ENCODE measurements around the gene ARHGAP29. TPM values are rescaled to one million over a fixed set of nuclear protein-coding genes. Genes with fewer than 3 reads are reported as not detected.
"Not testable (repeated sequence)": the region's sequence is repeated elsewhere in the genome, so short reads cannot be mapped to it uniquely, and the experiment has no call there.

ARHGAP29 gene
- total RNA-seq, 2 experiments from 2014 or later = 0.05 TPM; not detected in 1

DNA sequence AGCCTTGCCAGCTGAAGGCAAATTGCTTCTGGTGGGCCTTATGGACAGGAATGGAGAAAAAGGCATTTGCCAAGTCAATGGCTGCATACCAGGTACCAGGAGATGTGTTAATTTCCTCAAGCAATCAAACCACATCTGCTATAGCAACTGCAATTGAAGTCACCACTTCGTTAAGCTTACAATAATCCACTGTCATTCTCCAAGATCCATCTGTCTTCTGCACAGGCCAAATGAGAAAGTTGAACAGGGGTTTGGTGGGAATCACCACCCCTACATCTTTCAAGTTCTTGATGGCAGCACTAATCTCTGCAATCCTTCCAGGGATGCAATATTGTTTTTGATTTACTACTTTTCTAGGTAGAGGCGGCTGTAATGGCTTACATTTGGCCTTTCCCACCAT lies 72.5 kb downstream of the ARHGAP29 start:
- H3K27ac Mint-ChIP-seq; H3K4me3 Mint-ChIP-seq; H3K4me1 Mint-ChIP-seq; POLR2A ChIA-PET; H3K36me3 Mint-ChIP-seq (ENCODE audit: low read depth); H3K9me3 Mint-ChIP-seq; CTCF ChIA-PET; H3K27me3 Mint-ChIP-seq; DNase-seq: not testable (repeated sequence)

DNA sequence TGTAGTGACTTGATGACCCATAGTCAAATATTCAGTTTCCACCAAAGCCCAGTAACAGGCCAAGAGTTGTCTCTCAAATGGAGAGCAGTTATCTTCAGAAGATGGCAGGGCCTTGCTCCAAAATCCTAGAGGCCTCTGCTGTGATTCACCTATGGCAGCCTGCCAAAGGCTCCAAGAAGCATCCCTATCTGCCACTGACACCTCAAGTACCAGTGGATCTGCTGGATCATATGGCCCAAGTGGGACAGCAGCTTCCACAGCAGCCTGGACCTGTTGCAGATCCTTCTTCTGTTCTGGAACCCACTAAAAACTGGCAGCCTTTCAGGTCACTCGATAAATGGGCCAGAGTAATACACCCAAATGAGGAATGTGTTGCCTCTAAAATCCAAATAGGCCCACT lies 73.3 kb downstream of the ARHGAP29 start:
- H3K36me3 Mint-ChIP-seq (ENCODE audit: low read depth); H3K4me1 Mint-ChIP-seq; POLR2A ChIA-PET; H3K9me3 Mint-ChIP-seq; H3K27me3 Mint-ChIP-seq; CTCF ChIA-PET; DNase-seq; H3K4me3 Mint-ChIP-seq; H3K27ac Mint-ChIP-seq: not testable (repeated sequence)

DNA sequence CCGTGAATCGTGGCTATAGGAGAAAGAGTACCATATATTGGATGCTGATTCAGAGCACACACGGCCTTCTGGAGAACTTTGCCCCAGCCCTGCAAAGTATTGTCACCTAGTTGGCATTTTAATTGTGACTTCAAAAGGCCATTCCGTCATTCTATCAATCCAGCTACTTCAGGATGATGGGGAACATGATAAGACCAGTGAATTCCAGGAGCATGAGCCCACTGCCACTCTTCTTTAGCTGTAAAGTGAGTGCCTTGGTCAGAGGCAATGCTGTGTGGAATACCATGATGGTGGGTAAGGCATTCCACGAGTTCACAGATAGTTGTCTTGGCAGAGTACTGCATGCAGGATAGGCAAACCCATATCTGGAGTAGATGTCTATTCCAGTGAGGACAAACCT lies 74.1 kb downstream of the ARHGAP29 start:
- H3K27me3 Mint-ChIP-seq; DNase-seq; H3K36me3 Mint-ChIP-seq (ENCODE audit: low read depth); H3K27ac Mint-ChIP-seq; POLR2A ChIA-PET; CTCF ChIA-PET; H3K4me3 Mint-ChIP-seq; H3K4me1 Mint-ChIP-seq; H3K9me3 Mint-ChIP-seq: not testable (repeated sequence)

DNA sequence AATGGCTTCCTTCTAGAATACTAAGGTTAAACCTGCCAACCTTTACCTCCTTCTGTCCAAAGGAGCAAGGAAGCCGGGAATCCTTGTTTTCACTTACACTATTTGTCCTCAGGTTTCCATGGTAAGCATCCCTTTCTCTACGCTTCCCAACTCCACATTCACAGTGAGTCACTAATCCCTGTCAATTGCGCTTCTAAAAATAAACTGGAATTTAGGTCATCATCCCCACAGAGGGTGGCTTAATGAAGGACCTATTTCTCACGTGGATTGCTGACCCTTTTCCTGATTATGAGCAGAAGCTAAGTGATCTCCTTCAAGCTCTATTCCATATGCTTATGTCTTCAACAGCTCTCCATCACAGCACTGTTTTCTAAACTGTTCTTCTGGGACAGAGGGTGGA lies 76.6 kb downstream of the ARHGAP29 start:
- CTCF ChIA-PET = no interaction called here
- no peaks in the 10 kb centered on the region for H3K4me1 Mint-ChIP-seq

DNA sequence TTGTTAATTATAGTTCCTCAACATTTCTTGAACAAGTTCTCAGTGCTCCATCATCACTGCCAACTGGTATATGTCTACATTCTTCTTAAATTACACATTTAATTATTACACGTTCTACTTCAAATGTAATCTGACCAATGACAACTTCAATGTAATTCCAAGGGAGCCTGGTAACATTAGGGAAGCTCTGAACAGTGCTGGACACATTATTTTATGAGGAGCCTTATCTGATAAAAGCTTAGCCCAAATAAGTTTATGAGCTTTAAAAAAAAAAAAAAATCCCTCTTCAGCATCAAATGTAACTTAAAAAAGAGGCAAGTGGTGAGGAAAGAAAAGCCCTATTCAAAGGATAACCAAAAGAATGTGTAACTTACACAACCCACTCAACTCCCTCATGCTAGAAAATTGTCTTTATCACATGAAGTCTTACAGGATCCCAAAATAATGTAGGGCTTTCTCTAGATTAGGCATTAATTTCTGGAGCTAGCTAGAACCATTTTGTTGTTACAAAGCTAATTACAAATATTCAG lies 81.2 kb downstream of the ARHGAP29 start:
- ChIA-PET POLR2A (no interaction called here), CTCF (no interaction called here)

More for the DNA sequence above, 76.6 kb downstream of the ARHGAP29 start:
- no peak for DNase-seq
- no peak overlapping the region for H3K4me3 Mint-ChIP-seq
- peaks cover 7% of the 10 kb centered on the region for H3K27me3 Mint-ChIP-seq
- H3K27ac Mint-ChIP-seq = no peak overlapping the region
- no peaks in the 10 kb centered on the region for H3K9me3 Mint-ChIP-seq
- no peaks in the 10 kb centered on the region for H3K36me3 Mint-ChIP-seq (ENCODE audit: low read depth)
- POLR2A ChIA-PET = no interaction called here

DNA sequence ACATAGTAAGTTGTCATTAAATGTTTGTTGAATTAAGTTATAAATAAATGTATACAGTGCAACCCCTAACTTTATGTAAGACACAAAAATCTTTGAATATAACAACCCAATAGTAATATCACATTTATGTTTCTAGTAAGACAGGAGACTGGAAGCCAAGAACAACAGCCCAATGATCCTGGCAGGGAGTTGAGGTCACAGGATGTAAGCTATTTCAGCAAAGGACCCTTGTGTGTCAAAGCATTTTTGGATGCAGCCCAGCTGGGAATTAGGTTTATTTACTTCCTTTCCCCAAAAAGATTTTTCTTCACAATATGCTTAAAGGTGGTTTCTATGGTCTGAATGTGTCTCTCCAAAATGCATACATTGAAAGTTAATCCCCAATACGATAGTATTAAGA lies 82.4 kb downstream of the ARHGAP29 start:
- H3K4me3 Mint-ChIP-seq = no peak overlapping the region
- no peaks in the 10 kb centered on the region for H3K4me1 Mint-ChIP-seq
- H3K36me3 Mint-ChIP-seq (ENCODE audit: low read depth) = no peaks in the 10 kb centered on the region
- no peaks in the 10 kb centered on the region for H3K9me3 Mint-ChIP-seq
- no peak overlapping the region for H3K27ac Mint-ChIP-seq
- CTCF ChIA-PET = no interaction called here
- no peak for DNase-seq
- POLR2A ChIA-PET = no interaction called here
- peaks cover 7% of the 10 kb centered on the region for H3K27me3 Mint-ChIP-seq

More for the DNA sequence above, 81.2 kb downstream of the ARHGAP29 start:
- Mint-ChIP-seq H3K4me3 (no peak overlapping the region), H3K27ac (no peak overlapping the region), H3K4me1 (no peaks in the 10 kb centered on the region), H3K27me3 (peaks cover 7% of the 10 kb centered on the region), H3K9me3 (no peaks in the 10 kb centered on the region), H3K36me3 (ENCODE audit: low read depth) (no peaks in the 10 kb centered on the region)
- no peak for DNase-seq

DNA sequence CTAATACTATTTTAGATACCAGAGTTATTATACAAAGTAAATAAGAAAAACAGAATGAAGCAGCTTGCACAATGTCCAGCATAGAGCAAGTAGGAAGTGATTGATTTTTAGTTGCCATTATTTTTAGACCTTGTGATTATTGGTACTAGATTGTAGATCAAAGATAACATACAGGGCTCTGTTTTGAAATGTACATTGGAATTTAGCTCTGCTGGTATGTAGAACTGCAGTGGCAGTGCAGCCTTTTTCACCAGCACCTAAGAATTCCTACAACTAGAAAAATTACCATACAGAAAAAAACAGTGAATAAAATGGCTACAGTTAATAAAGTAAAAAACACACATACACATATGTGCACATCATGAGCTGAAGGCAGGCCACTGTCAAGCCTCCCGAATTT lies 84.3 kb downstream of the ARHGAP29 start:
- Mint-ChIP-seq H3K4me3 (no peak overlapping the region), H3K27ac (no peak overlapping the region)
- CTCF ChIA-PET = no interaction called here

DNA sequence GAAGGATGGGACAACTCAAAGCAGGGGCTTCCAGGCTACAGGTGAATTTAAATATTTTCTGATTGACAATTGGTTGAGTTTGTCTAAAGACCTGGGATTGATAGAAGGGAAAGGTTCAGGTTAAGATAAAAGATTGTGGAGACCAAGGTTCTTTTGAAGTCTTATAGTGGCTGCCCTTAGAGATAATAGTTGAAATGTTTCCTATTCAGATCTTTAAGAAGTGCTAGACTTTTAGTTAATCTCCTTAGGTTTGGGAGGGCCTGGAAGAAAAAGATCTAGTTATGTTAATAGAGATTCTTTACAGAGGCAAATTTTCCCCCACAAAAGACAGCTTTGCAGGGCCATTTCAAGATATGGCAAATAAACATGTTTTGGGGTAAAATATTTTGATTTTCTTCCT lies 88.2 kb downstream of the ARHGAP29 start:
- H3K27me3 Mint-ChIP-seq; H3K4me3 Mint-ChIP-seq; H3K4me1 Mint-ChIP-seq; H3K36me3 Mint-ChIP-seq (ENCODE audit: low read depth); H3K27ac Mint-ChIP-seq; H3K9me3 Mint-ChIP-seq; CTCF ChIA-PET; DNase-seq; POLR2A ChIA-PET: not testable (repeated sequence)

More for the DNA sequence above, 84.3 kb downstream of the ARHGAP29 start:
- POLR2A ChIA-PET = no interaction called here
- Mint-ChIP-seq H3K36me3 (ENCODE audit: low read depth) (no peaks in the 10 kb centered on the region), H3K9me3 (no peaks in the 10 kb centered on the region), H3K27me3 (no peaks in the 10 kb centered on the region), H3K4me1 (no peaks in the 10 kb centered on the region)
- no peak for DNase-seq

DNA sequence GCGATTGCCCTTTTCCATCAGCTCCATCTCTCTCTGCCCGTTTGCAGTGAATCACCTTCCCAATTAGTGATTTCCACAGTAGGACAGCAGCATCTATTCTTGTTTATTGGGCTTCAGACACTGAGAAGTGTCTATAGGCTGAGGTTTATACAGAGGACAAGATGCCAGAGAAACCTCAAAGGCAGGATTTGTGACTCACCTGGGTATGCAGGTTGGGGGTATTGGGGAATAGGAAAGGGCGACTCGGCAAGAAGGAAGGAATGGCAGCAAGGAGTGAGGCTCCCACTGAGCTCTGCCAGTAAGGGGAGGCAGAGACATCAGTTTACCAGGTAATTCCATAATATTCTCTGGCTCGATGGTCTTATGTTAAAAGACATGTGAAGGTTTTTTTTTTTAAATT lies 91.1 kb downstream of the ARHGAP29 start:
- ChIA-PET POLR2A (no interaction called here), CTCF (no interaction called here)
- Mint-ChIP-seq H3K9me3 (no peaks in the 10 kb centered on the region), H3K4me1 (no peaks in the 10 kb centered on the region), H3K4me3 (no peak overlapping the region), H3K27me3 (peaks cover 10% of the 10 kb centered on the region), H3K36me3 (ENCODE audit: low read depth) (no peaks in the 10 kb centered on the region), H3K27ac (no peak overlapping the region)
- no peak for DNase-seq

DNA sequence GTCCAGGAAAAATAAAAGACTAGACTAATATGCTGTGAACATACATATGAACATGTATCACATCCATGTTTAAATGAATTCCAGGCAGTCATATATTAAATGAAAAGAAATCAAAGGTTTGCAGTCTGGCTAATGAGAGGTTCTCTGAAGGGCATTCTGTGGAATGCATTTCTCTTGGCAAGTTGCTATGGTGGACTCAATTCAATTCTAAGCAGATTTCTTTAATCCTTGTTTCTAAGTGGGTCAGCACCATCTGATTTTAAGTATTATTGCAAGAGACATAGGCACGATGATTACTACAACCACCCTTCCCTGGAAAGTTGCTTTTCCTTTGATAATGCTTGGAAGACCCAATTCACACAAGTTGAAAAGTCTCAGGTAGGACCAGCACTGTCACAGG lies 92.5 kb downstream of the ARHGAP29 start:
- H3K27me3 Mint-ChIP-seq = peaks cover 10% of the 10 kb centered on the region
- H3K9me3 Mint-ChIP-seq = no peaks in the 10 kb centered on the region
- H3K4me3 Mint-ChIP-seq = no peak overlapping the region
- DNase-seq = no peak
- H3K4me1 Mint-ChIP-seq = no peaks in the 10 kb centered on the region
- no peak overlapping the region for H3K27ac Mint-ChIP-seq
- POLR2A ChIA-PET = no interaction called here
- CTCF ChIA-PET = no interaction called here
- no peaks in the 10 kb centered on the region for H3K36me3 Mint-ChIP-seq (ENCODE audit: low read depth)

DNA sequence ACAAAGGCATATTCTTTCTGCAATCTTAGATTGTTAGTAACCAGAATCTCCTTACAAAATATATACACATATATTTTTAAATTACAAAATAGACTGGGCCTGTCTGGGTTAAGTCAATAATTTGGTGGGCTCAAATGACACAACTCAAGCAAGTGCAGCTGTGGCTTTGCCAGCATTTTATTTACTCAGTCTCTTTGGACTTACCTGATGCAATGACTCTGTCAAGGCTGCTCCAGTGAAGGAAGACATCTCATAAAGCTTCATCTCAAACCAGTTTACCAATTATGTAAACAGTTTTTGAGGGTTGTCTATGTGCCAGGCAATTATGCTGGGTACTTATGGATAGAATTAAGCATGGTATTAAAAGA lies 93.6 kb downstream of the ARHGAP29 start:
- H3K4me1 Mint-ChIP-seq = no peaks in the 10 kb centered on the region
- no peak for DNase-seq
- CTCF ChIA-PET = no interaction called here
- H3K36me3 Mint-ChIP-seq (ENCODE audit: low read depth) = no peaks in the 10 kb centered on the region
- H3K27ac Mint-ChIP-seq = no peak overlapping the region
- H3K9me3 Mint-ChIP-seq = no peaks in the 10 kb centered on the region
- no peak overlapping the region for H3K4me3 Mint-ChIP-seq
- H3K27me3 Mint-ChIP-seq = peaks cover 10% of the 10 kb centered on the region
- POLR2A ChIA-PET = no interaction called here

DNA sequence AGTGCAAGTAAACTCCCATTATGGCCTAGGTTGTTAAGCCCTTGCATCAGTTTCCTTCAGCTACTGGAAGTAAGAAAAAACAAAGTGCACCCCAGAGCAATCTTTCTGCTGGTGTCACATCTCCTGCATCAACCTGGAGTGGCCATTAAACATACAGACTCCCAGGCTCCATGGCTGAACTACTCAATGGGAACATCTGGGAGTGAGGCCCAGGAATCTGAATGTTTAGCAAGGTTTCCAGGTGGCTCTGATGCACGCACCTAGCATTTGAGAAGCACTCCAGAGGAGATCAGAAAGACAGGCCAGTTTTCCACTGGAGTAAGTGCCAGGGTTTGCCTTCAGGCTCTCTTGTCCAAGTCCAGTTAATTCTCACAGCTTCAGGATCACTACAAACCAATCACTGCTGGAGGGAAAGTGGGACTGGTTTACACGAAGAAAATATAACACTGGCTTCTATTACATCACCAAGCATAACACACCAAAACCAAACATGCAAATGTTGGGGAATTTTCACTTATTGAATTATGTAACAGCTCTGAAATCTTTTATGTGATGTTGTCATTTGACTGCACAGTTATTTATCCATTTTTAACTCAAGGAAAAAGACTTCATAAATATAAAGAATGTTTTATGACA lies 94.1 kb downstream of the ARHGAP29 start:
- CTCF ChIA-PET = no interaction called here
- H3K27ac Mint-ChIP-seq = no peak overlapping the region
- peaks cover 10% of the 10 kb centered on the region for H3K27me3 Mint-ChIP-seq
- H3K9me3 Mint-ChIP-seq = no peaks in the 10 kb centered on the region
- POLR2A ChIA-PET = no interaction called here
- H3K4me1 Mint-ChIP-seq = no peaks in the 10 kb centered on the region
- DNase-seq = no peak
- H3K4me3 Mint-ChIP-seq = no peak overlapping the region
- no peaks in the 10 kb centered on the region for H3K36me3 Mint-ChIP-seq (ENCODE audit: low read depth)

DNA sequence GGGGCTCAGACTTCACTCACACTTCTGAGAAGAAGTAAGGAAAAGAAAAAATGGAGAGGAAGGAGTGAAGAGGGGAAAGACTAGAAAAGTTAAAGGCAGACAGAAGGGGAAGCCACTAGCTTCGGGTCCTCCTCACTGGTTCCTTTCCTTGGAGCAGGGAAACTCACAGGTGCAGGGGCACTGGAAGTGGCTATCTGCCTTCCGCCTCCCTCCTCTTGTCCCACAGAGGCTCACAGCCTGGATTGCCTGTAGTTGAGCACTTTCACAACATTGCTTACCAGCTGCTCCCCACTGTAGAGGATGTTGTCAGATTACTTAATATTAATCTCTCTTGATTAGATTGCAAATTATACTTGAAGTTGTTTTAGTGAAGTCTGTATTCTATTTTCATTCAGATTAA lies 94.8 kb downstream of the ARHGAP29 start:
- H3K4me1 Mint-ChIP-seq = no peaks in the 10 kb centered on the region
- ChIA-PET POLR2A (no interaction called here), CTCF (no interaction called here)
- no peak overlapping the region for H3K27ac Mint-ChIP-seq
- H3K36me3 Mint-ChIP-seq (ENCODE audit: low read depth) = no peaks in the 10 kb centered on the region
- no peak for DNase-seq
- no peaks in the 10 kb centered on the region for H3K9me3 Mint-ChIP-seq
- H3K4me3 Mint-ChIP-seq = no peak overlapping the region
- H3K27me3 Mint-ChIP-seq = peaks cover 10% of the 10 kb centered on the region

DNA sequence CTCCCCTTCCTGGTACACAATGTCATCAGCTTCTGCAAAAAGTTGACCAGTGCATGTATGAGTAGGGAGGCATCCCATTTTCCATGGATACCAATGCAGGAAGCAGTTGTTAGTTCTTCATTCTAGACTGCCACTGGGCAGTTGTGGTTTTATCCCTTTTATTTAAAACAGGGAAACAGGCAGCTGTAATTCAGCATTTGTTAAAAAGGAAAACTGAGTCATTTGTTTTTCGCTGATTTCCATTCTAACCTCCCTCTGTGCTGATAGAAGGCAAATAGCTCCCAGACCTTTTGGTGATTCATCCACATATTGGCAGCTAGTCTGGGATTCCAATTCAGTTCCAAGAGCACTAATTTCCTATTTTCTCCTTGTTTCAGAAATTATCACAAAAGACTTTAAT lies 95.4 kb downstream of the ARHGAP29 start:
- Mint-ChIP-seq H3K36me3 (ENCODE audit: low read depth) (no peaks in the 10 kb centered on the region), H3K4me3 (no peak overlapping the region), H3K27me3 (peaks cover 8% of the 10 kb centered on the region), H3K9me3 (no peaks in the 10 kb centered on the region), H3K4me1 (no peaks in the 10 kb centered on the region), H3K27ac (no peak overlapping the region)
- CTCF ChIA-PET = no interaction called here
- DNase-seq = no peak
- POLR2A ChIA-PET = no interaction called here

DNA sequence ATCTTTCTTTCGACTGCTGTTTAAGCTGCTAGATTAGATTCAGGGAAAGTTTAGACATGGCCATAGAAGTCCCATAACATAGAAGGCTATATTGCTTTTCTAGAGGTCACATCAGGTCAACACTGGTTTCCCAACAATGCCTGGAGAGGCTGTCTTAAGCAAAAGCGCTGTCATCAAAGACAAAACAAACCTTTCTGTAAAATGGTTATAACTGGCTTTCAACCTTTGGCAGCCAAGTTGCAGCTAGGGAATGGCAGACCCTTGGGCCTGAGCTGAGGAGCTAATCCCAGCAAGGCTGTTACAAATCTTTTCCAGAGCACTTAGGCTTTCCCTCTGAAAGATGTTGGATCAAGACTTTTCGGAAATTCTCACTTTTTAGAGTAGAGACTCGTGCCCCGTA lies 105.3 kb downstream of the ARHGAP29 start:
- CTCF ChIA-PET = no interaction called here
- Mint-ChIP-seq H3K4me1 (no peaks in the 10 kb centered on the region), H3K9me3 (peaks cover 5% of the 10 kb centered on the region), H3K36me3 (ENCODE audit: low read depth) (no peaks in the 10 kb centered on the region), H3K4me3 (no peak overlapping the region), H3K27ac (no peak overlapping the region), H3K27me3 (no peaks in the 10 kb centered on the region)
- no peak for DNase-seq
- POLR2A ChIA-PET = no interaction called here
